GM21381 (cell line): ENCODE data around the gene A4GALT.
"Not testable (repeated sequence)": the region's sequence is repeated elsewhere in the genome, so short reads cannot be mapped to it uniquely, and the experiment has no call there.

ENCODE experiments used
- ATAC-seq: cut with Tn5 transposase; IDR thresholded peaks from one replicate; pipeline ENCODE4 v1.9.1; 2021; ENCODE audit warnings: mild to moderate bottlenecking, moderate library complexity; ENCODE audit not compliant: unreplicated experiment

A4GALT gene

GRCh38 chr22:42742940-42743339, 22.3 kb upstream of the A4GALT start:
- no peak for ATAC-seq

GRCh38 chr22:42740320-42740719, 19.6 kb upstream of the A4GALT start:
- not testable (repeated sequence) for ATAC-seq

DNA sequence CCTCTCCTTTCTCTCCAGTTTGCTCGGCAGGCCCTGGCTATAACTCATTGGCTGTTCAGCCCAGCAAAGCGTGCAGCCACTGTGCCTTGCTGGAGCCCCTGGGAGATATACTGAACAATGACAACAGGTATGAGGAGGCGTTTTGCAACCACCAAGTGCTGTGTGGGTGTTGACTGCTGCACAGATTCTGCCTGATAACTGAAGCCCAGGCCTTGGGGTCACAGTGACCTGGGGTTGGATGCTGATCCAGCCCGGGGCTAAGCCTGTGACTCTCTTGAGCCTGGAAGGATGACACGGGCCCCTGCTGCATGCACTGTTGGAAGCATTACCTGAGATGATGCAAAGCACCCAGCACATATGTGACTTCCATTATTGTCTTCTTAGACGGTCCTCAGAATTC, 13.7 kb upstream of the A4GALT start:
- ATAC-seq = no peak

DNA sequence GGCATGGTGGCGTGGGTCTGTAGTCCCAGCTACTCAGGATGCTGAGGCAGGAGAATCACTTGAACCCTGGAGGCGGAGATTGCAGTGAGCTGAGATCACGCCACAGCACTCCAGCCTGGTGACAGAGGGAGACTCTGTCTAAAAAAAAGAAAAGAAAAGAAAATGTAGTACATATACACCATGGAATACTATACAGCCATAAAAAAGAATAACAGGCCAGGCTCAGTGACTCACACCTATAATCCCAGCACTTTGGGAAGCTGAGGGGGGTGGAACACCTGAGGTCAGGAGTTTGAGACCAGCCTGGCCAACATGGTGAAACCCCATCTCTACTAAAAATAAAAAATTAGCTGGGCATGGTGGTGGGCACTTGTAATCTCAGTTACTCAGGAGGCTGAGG, 12.7 kb upstream of the A4GALT start:
- ATAC-seq = not testable (repeated sequence)

GRCh38 chr22:42732081-42732480, 11.4 kb upstream of the A4GALT start:
- no peak for ATAC-seq

DNA sequence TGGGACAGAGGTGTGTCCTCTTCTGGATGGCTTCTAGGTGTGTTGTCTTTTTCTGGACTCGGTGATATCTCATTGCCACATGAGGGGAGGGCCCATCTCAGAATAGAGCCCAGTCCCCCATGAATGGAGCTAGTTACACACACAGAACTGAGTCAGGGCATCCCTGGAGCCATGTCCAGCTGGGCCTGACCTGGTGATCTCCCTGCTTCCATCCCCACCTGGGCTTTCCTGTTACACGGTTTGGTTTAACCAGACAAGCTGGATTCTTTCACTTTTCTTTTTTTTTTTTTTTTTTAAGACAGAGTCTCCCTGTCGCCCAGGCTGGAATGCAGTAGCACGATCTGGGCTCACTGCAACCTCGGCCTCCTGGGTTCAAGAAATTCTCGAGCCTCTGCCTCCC, 6.1 kb upstream of the A4GALT start:
- no peak for ATAC-seq

- ATAC-seq = no peak
Measured at GRCh38 chr22:42725606-42726355, 5.1 kb upstream of the A4GALT start.

DNA sequence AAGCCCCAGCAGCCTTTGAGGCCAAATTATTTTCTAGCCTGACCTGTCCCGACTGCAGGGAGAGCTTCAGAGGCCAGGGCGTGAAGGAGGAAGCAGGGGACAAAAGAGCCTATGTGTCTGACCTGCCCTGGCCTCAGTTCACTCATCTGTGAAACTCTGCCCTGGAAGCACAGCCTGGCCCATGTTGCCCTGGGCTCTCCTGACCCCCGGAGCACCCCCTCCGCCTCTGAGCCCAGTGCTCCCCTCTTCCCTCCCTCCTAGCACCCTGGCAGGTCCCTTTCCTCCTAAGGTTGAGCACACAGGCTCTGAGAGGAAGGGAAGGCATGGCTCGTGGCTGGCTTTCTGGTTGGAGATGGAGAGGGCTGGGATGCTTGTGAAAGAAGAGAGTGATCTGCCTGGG, 3.4 kb upstream of the A4GALT start:
- no peak for ATAC-seq

GRCh38 chr22:42721045-42721434, 370 bp upstream of the A4GALT start:
- ATAC-seq = no peak

DNA sequence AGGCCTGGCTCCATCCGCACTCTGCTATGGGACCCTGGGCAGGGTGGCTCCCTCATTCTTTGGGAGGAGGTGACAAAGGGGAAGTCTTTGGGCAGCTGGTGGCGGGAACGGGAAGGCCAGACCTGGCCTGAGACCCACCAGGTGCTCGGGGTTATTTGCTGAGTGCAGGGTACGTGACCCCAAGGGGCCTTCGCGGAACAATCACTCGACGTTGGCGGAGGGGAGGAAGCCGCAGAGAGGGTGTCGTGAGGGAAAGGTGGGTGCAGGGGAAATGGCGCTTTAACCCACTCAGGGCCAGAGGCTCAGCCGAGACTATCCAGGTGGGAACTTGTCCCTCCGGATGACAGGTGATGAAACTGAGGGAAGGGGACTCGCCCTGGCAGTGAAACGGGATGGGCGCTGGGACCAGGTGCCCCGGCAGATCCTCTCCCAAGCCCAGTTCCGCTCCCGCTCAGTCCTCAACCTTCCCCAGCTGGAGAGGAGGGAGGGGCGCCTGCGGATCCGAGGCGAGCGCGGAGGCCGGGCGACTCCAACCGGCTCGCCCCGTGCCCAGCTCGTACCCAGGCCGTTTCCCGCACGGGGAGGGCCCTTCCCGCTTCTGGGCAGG, 911 bp downstream of the A4GALT start:
- no peak for ATAC-seq

GRCh38 chr22:42719133-42719532, 1.5 kb downstream of the A4GALT start:
- ATAC-seq = no peak

- no peak for ATAC-seq
Measured at GRCh38 chr22:42717197-42717928, 3.3 kb downstream of the A4GALT start.

DNA sequence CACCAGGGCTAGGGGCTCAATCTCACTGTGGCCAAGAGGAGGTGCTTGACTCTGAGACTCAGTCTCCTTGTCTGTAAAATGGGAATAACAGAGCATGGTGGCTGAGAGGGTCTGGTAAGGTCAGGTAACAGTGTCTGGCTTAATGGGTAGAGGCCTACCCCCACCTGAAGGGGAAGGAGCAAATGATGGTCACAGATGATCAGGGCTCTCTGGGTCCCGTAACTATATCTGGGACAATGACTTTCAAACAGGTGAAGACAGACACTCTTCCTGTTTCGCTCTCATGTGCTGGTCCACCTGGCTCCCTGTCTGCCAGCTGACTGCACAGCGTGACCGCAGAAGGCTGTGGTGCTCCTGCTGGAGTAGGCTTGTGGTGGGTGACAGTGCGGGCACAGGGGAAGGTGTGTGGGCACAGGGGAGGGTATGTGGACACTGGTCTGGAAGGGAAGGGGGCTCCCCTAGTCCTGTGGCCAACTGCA, 4.0 kb downstream of the A4GALT start:
- ATAC-seq = peak; percentile 42

GRCh38 chr22:42716221-42716620, 4.4 kb downstream of the A4GALT start:
- ATAC-seq = peak; percentile 43

DNA sequence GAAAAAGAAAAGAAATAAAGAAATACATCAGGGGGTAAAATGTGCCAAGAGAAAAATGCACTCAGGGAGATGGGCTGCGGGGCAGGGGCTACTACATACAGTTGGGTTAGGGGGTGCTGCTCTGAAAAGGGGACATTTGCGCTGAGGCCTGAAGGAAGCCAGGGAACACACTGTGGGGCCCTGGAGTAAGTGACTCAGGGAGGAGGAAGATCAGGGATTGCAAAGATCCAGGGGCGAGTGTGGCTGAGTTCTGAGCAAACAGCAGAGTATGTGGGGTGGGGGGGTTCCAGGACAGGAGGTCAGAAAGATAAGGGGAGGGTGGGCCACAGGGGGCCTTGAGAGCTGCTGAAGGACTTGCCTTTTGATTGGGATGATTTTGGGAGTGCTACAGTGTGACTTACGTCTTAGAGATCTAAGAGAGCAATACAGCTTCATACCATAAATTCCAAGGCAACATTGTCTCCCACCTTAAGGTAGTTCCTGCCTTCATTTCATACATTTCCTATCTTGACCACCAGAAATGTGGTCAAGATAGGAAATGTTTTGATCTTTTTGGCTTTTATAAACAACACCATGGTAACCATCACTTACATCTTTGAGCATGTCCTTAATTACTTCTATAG, 5.8 kb downstream of the A4GALT start:
- ATAC-seq = no peak

DNA sequence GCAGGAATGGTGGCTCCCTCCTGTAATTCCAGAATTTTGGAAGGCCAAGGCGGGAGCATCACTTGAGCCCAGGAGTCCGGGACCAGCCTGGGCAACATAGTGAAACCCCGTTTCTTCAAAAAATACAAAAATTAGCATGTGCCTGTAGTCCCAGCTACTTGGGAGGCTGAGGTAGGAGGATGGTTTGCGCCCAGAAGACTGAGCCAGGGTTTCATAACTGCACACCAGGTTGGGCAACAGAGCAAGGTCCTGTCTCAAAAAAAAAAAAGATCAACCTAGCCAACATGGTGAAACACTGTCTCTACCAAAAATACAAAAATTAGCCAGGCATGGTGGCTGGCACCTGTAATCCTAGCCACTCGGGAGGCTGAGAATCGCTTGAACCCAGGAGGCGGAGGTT, 6.4 kb downstream of the A4GALT start:
- no peak for ATAC-seq

- ATAC-seq = no peak
Measured at GRCh38 chr22:42711895-42712837, 8.5 kb downstream of the A4GALT start.

DNA sequence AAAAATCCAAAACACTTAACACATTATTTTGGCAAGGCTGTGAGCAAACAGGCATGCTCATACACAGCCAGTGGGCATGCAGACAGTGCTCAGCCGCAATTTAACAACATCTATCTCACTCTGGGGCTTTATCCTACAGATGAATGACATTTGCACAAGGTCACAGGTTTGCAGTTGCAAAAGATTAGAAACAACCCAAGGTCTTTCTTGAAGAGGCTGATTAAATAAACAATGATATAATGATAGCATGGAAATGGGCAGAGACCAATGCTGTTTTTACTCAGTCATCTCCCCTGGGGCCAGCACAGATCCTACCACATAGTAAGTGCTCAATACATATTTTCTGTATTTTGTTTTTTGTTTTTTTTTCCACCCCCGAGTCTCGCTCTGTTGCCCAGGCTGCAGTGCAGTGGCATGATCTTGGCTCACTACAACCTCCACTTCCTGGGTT, 9.4 kb downstream of the A4GALT start:
- ATAC-seq = no peak

GRCh38 chr22:42708417-42708816, 12.3 kb downstream of the A4GALT start:
- ATAC-seq = no peak

- no peak for ATAC-seq
Measured at GRCh38 chr22:42707496-42707895, 13.2 kb downstream of the A4GALT start.
